ENCODE data around the gene NKAIN4. TPM values are rescaled to one million over a fixed set of nuclear protein-coding genes. Genes with fewer than 3 reads are reported as not detected.
A peak's percentile ranks its signal among the peaks of the same experiment; 100 is the strongest.

Gene NKAIN4
- total RNA-seq, 1 experiment from 2014 or later = not detected

- intact Hi-C loops (cut with micrococcal nuclease; ENCODE audit: unreplicated experiment) = no loop called here
Measured at GRCh38 chr20:63293456-63293855, 39.2 kb upstream of the NKAIN4 start.

GRCh38 chr20:63292904-63293303, 38.6 kb upstream of the NKAIN4 start, which contains the start of gene COL20A1:
TSS of gene COL20A1 (plus strand) at chr20:63293186. CDS start at chr20:63295108, 1,922 bp downstream.
- Mint-ChIP-seq H3K4me3 (ENCODE audit: low read depth, unreplicated experiment) (no peak within 1 kb of the TSS), H3K27me3 (ENCODE audit: unreplicated experiment) (peaks cover 63% of the 10 kb centered on the region), H3K36me3 (ENCODE audit: insufficient read depth, unreplicated experiment) (peaks cover 46% of the 10 kb centered on the region), H3K9me3 (ENCODE audit: low read depth, unreplicated experiment) (no peaks in the 10 kb centered on the region), H3K27ac (ENCODE audit: unreplicated experiment) (peak within 1 kb of the TSS; percentile 20), H3K4me1 (ENCODE audit: low read depth, unreplicated experiment) (no peaks in the 10 kb centered on the region)
- no peak for DNase-seq
- no TSS peak for BruUV-seq (replicated peaks)
- CTCF ChIA-PET = no interaction called here
- no peak for TF ChIP-seq CTCF (IDR thresholded peaks at IDR 0.05; ENCODE audit: unreplicated experiment)
- intact Hi-C loops (cut with micrococcal nuclease; ENCODE audit: unreplicated experiment) = no loop called here

More at GRCh38 chr20:63293456-63293855, 39.2 kb upstream of the NKAIN4 start:
- Mint-ChIP-seq H3K27me3 (ENCODE audit: unreplicated experiment) (peaks cover 68% of the 10 kb centered on the region), H3K4me1 (ENCODE audit: low read depth, unreplicated experiment) (no peaks in the 10 kb centered on the region), H3K27ac (ENCODE audit: unreplicated experiment) (no peak overlapping the region), H3K36me3 (ENCODE audit: insufficient read depth, unreplicated experiment) (peaks cover 41% of the 10 kb centered on the region), H3K4me3 (ENCODE audit: low read depth, unreplicated experiment) (no peak overlapping the region), H3K9me3 (ENCODE audit: low read depth, unreplicated experiment) (no peaks in the 10 kb centered on the region)
- no TSS peak for BruUV-seq (replicated peaks)
- no peak for TF ChIP-seq CTCF (IDR thresholded peaks at IDR 0.05; ENCODE audit: unreplicated experiment)
- CTCF ChIA-PET = no interaction called here
- no peak for DNase-seq

GRCh38 chr20:63292292-63292701, 38.0 kb upstream of the NKAIN4 start:
- BruUV-seq (replicated peaks) = no TSS peak
- Mint-ChIP-seq H3K27me3 (ENCODE audit: unreplicated experiment) (peaks cover 57% of the 10 kb centered on the region), H3K4me1 (ENCODE audit: low read depth, unreplicated experiment) (no peaks in the 10 kb centered on the region), H3K27ac (ENCODE audit: unreplicated experiment) (peak overlapping the region; percentile 20), H3K9me3 (ENCODE audit: low read depth, unreplicated experiment) (no peaks in the 10 kb centered on the region), H3K36me3 (ENCODE audit: insufficient read depth, unreplicated experiment) (peaks cover 52% of the 10 kb centered on the region), H3K4me3 (ENCODE audit: low read depth, unreplicated experiment) (no peak overlapping the region)
- intact Hi-C loops (cut with micrococcal nuclease; ENCODE audit: unreplicated experiment) = no loop called here
- CTCF ChIA-PET = interaction anchor here (1.0 to 1.3 kb wide), 2 partner anchors 57 to 85 kb away, joined by 3 read pairs; no protein-coding TSS in a partner anchor
- no peak for DNase-seq
- no peak for TF ChIP-seq CTCF (IDR thresholded peaks at IDR 0.05; ENCODE audit: unreplicated experiment)

- intact Hi-C loops (cut with micrococcal nuclease; ENCODE audit: unreplicated experiment) = no loop called here
- no peak for TF ChIP-seq CTCF (IDR thresholded peaks at IDR 0.05; ENCODE audit: unreplicated experiment)
- Mint-ChIP-seq H3K27me3 (ENCODE audit: unreplicated experiment) (peaks cover 52% of the 10 kb centered on the region), H3K27ac (ENCODE audit: unreplicated experiment) (peak overlapping the region; percentile 20), H3K4me3 (ENCODE audit: low read depth, unreplicated experiment) (no peak overlapping the region), H3K36me3 (ENCODE audit: insufficient read depth, unreplicated experiment) (peaks cover 56% of the 10 kb centered on the region), H3K4me1 (ENCODE audit: low read depth, unreplicated experiment) (no peaks in the 10 kb centered on the region), H3K9me3 (ENCODE audit: low read depth, unreplicated experiment) (no peaks in the 10 kb centered on the region)
- no peak for DNase-seq
- CTCF ChIA-PET = interaction anchor here (1.0 to 1.3 kb wide), 3 partner anchors 57 to 85 kb away, joined by 3 to 6 read pairs (median 3); no protein-coding TSS in a partner anchor
- BruUV-seq (replicated peaks) = no TSS peak
Measured at GRCh38 chr20:63291811-63292210, 37.5 kb upstream of the NKAIN4 start.
